ENCODE data around the gene PRELP. TPM values are rescaled to one million over a fixed set of nuclear protein-coding genes. Genes with fewer than 3 reads are reported as not detected.

PRELP gene
- polyA plus RNA-seq, 3 donors = 5.7 to 86.3 (median 69.6) TPM

- 93 to 100% (median 95%) methylated on average over 2 of the region's 2 CpGs for WGBS, 3 donors
- no peak overlapping the region for H3K27ac ChIP-seq (ENCODE audit: low read depth, low read length)
Measured at GRCh38 chr1:203468326-203468725, 7.3 kb upstream of the PRELP start.

GRCh38 chr1:203470240-203470639 lies 5.4 kb upstream of the PRELP start:
- WGBS, 3 donors = 68 to 73% (median 71%) methylated on average over 5 of the region's 5 CpGs
- no peak overlapping the region for H3K27ac ChIP-seq (ENCODE audit: low read depth, low read length)

- H3K27ac ChIP-seq (ENCODE audit: low read depth, low read length) = no peak overlapping the region
- 76 to 83% (median 78%) methylated on average over 6 of the region's 6 CpGs for WGBS, 3 donors
Measured at GRCh38 chr1:203471841-203472240, 3.8 kb upstream of the PRELP start.

- 49 to 65% (median 58%) methylated on average over 4 of the region's 4 CpGs for WGBS, 3 donors
- no peak overlapping the region for H3K27ac ChIP-seq (ENCODE audit: low read depth, low read length)
Measured at GRCh38 chr1:203473281-203473680, 2.3 kb upstream of the PRELP start.

- H3K27ac ChIP-seq (ENCODE audit: low read depth, low read length) = no peak overlapping the region
- WGBS, 3 donors = 80 to 86% (median 84%) methylated on average over 9 of the region's 9 CpGs
Measured at GRCh38 chr1:203473781-203474305, 1.8 kb upstream of the PRELP start.

- 43 to 55% (median 54%) methylated on average over 9 of the region's 9 CpGs for WGBS, 3 donors
- H3K27ac ChIP-seq (ENCODE audit: low read depth, low read length) = no peak overlapping the region
Measured at GRCh38 chr1:203476216-203476814, 709 bp downstream of the PRELP start.

GRCh38 chr1:203477748-203478147 lies 2.1 kb downstream of the PRELP start:
- H3K27ac ChIP-seq (ENCODE audit: low read depth, low read length) = no peak overlapping the region
- 76 to 83% (median 79%) methylated on average over 3 of the region's 3 CpGs for WGBS, 3 donors

- WGBS, 3 donors = 65 to 83% (median 80%) methylated on average over 3 of the region's 3 CpGs
- H3K27ac ChIP-seq (ENCODE audit: low read depth, low read length) = no peak overlapping the region
Measured at GRCh38 chr1:203478231-203478630, 2.6 kb downstream of the PRELP start.

- no peak overlapping the region for H3K27ac ChIP-seq (ENCODE audit: low read depth, low read length)
- 87 to 97% (median 97%) methylated on average over 5 of the region's 5 CpGs for WGBS, 3 donors
Measured at GRCh38 chr1:203478986-203479385, 3.4 kb downstream of the PRELP start.

- WGBS, 3 donors = 66 to 81% (median 75%) methylated on average over 2 of the region's 2 CpGs
- no peak overlapping the region for H3K27ac ChIP-seq (ENCODE audit: low read depth, low read length)
Measured at GRCh38 chr1:203479646-203480045, 4.0 kb downstream of the PRELP start.

GRCh38 chr1:203480084-203480483 lies 4.5 kb downstream of the PRELP start:
- 46 to 61% (median 48%) methylated on average over 2 of the region's 2 CpGs for WGBS, 3 donors
- no peak overlapping the region for H3K27ac ChIP-seq (ENCODE audit: low read depth, low read length)

GRCh38 chr1:203480525-203481084 lies 5.0 kb downstream of the PRELP start:
- WGBS, 3 donors = 28 to 36% (median 36%) methylated on average over 6 of the region's 6 CpGs
- H3K27ac ChIP-seq (ENCODE audit: low read depth, low read length) = no peak overlapping the region

GRCh38 chr1:203481196-203481595 lies 5.6 kb downstream of the PRELP start:
- H3K27ac ChIP-seq (ENCODE audit: low read depth, low read length) = no peak overlapping the region
- 53 to 80% (median 63%) methylated on average over 1 of the region's 1 CpG for WGBS, 3 donors

- 81 to 92% (median 82%) methylated on average over 28 of the region's 28 CpGs for WGBS, 3 donors
- H3K27ac ChIP-seq (ENCODE audit: low read depth, low read length) = peak overlapping the region; percentile 24
Measured at GRCh38 chr1:203486618-203487370, 11.2 kb downstream of the PRELP start.

GRCh38 chr1:203488539-203488938 lies 12.9 kb downstream of the PRELP start:
- no peak overlapping the region for H3K27ac ChIP-seq (ENCODE audit: low read depth, low read length)
- 74 to 80% (median 75%) methylated on average over 7 of the region's 7 CpGs for WGBS, 3 donors

- no peak overlapping the region for H3K27ac ChIP-seq (ENCODE audit: low read depth, low read length)
- 92 to 96% (median 96%) methylated on average over 9 of the region's 9 CpGs for WGBS, 3 donors
Measured at GRCh38 chr1:203490607-203491006, 15.0 kb downstream of the PRELP start.

- WGBS, 3 donors = 59 to 70% (median 65%) methylated on average over 9 of the region's 9 CpGs
- H3K27ac ChIP-seq (ENCODE audit: low read depth, low read length) = no peak overlapping the region
Measured at GRCh38 chr1:203491664-203492063, 16.1 kb downstream of the PRELP start.

- 43 to 53% (median 51%) methylated on average over 8 of the region's 8 CpGs for WGBS, 3 donors
- H3K27ac ChIP-seq (ENCODE audit: low read depth, low read length) = no peak overlapping the region
Measured at GRCh38 chr1:203492082-203492747, 16.6 kb downstream of the PRELP start.

GRCh38 chr1:203492748-203493130 lies 17.1 kb downstream of the PRELP start:
- no peak overlapping the region for H3K27ac ChIP-seq (ENCODE audit: low read depth, low read length)
- 78 to 87% (median 83%) methylated on average over 6 of the region's 6 CpGs for WGBS, 3 donors
